Measurements from ENCODE around the gene TMEM187.

The TMEM187 gene

GRCh38 chrX:153935326-153935851, 37.2 kb upstream of the TMEM187 start:
- peak overlapping the region; percentile 73 for H3K27ac ChIP-seq (ENCODE audit: low read length)
- TF ChIP-seq EZH2 (IDR thresholded peaks at IDR 0.05; ENCODE audit: borderline replicate concordance, low read depth, low read length, severe bottlenecking) (no peak), CTCF (IDR thresholded peaks at IDR 0.05; ENCODE audit: borderline replicate concordance, extremely low read depth, low read length, poor library complexity, severe bottlenecking) (no peak)
- peak overlapping the region; percentile 58 for H3K9ac ChIP-seq (ENCODE audit: low read depth, low read length)
- H3K79me2 ChIP-seq (ENCODE audit: insufficient read depth, low read length) = peaks cover 34% of the 10 kb centered on the region
- H3K4me1 ChIP-seq (ENCODE audit: insufficient read depth, low read length) = peaks cover 47% of the 10 kb centered on the region
- no peaks in the 10 kb centered on the region for H3K9me3 ChIP-seq (ENCODE audit: insufficient read depth, low read length, severe bottlenecking)
- DNase-seq (no peak), ATAC-seq (ENCODE audit: insufficient read depth, low read depth) (peak; percentile 15; the same call in 2 of the 3 replicates)
- peak overlapping the region; percentile 2; the same call in 1 of the 2 replicates for H2AFZ ChIP-seq (ENCODE audit: low read depth, low read length)
- peak overlapping the region; percentile 11 to 68; a peak in 3 of 4 replicates for H3K4me3 ChIP-seq (ENCODE audit: low read depth in 1 of 2, low read length in 2 of 2)
- no peaks in the 10 kb centered on the region for H4K20me1 ChIP-seq (ENCODE audit: insufficient read depth, low read length)
- H3K4me2 ChIP-seq (ENCODE audit: insufficient read depth, low read length) = peak overlapping the region; percentile 63
- peaks cover 29% of the 10 kb centered on the region for H3K36me3 ChIP-seq (ENCODE audit: insufficient read depth, low read length)
- no peaks in the 10 kb centered on the region for H3K27me3 ChIP-seq (ENCODE audit: insufficient read depth, low read length, poor library complexity)

GRCh38 chrX:153937056-153937455, 35.5 kb upstream of the TMEM187 start:
- Histone ChIP-seq H2AFZ (ENCODE audit: low read depth, low read length) (no peak overlapping the region), H3K9ac (ENCODE audit: low read depth, low read length) (no peak overlapping the region), H3K4me3 (ENCODE audit: low read depth in 1 of 2, low read length in 2 of 2) (no peak overlapping the region), H3K79me2 (ENCODE audit: insufficient read depth, low read length) (peaks cover 28% of the 10 kb centered on the region), H3K4me2 (ENCODE audit: insufficient read depth, low read length) (no peak overlapping the region), H3K27me3 (ENCODE audit: insufficient read depth, low read length, poor library complexity) (no peaks in the 10 kb centered on the region), H3K9me3 (ENCODE audit: insufficient read depth, low read length, severe bottlenecking) (no peaks in the 10 kb centered on the region), H4K20me1 (ENCODE audit: insufficient read depth, low read length) (no peaks in the 10 kb centered on the region), H3K36me3 (ENCODE audit: insufficient read depth, low read length) (peaks cover 12% of the 10 kb centered on the region), H3K4me1 (ENCODE audit: insufficient read depth, low read length) (peaks cover 30% of the 10 kb centered on the region), H3K27ac (ENCODE audit: low read length) (no peak overlapping the region)
- DNase-seq (no peak), ATAC-seq (ENCODE audit: insufficient read depth, low read depth) (no peak)
- TF ChIP-seq EZH2 (IDR thresholded peaks at IDR 0.05; ENCODE audit: borderline replicate concordance, low read depth, low read length, severe bottlenecking) (no peak), CTCF (IDR thresholded peaks at IDR 0.05; ENCODE audit: borderline replicate concordance, extremely low read depth, low read length, poor library complexity, severe bottlenecking) (no peak)

- Histone ChIP-seq H4K20me1 (ENCODE audit: insufficient read depth, low read length) (no peaks in the 10 kb centered on the region), H3K4me1 (ENCODE audit: insufficient read depth, low read length) (peaks cover 19% of the 10 kb centered on the region), H2AFZ (ENCODE audit: low read depth, low read length) (no peak overlapping the region), H3K79me2 (ENCODE audit: insufficient read depth, low read length) (peaks cover 18% of the 10 kb centered on the region), H3K27me3 (ENCODE audit: insufficient read depth, low read length, poor library complexity) (no peaks in the 10 kb centered on the region), H3K4me2 (ENCODE audit: insufficient read depth, low read length) (no peak overlapping the region), H3K36me3 (ENCODE audit: insufficient read depth, low read length) (0 out of 2 replicates have a peak, but pooled peaks cover under 1% of the 10 kb centered on the region), H3K4me3 (ENCODE audit: low read depth in 1 of 2, low read length in 2 of 2) (no peak overlapping the region), H3K27ac (ENCODE audit: low read length) (no peak overlapping the region), H3K9ac (ENCODE audit: low read depth, low read length) (no peak overlapping the region), H3K9me3 (ENCODE audit: insufficient read depth, low read length, severe bottlenecking) (no peaks in the 10 kb centered on the region)
- DNase-seq (no peak), ATAC-seq (ENCODE audit: insufficient read depth, low read depth) (no peak)
- TF ChIP-seq CTCF (IDR thresholded peaks at IDR 0.05; ENCODE audit: borderline replicate concordance, extremely low read depth, low read length, poor library complexity, severe bottlenecking) (peak; percentile 31), EZH2 (IDR thresholded peaks at IDR 0.05; ENCODE audit: borderline replicate concordance, low read depth, low read length, severe bottlenecking) (no peak)
These were observed 34.2 kb upstream of the TMEM187 start for GRCh38 chrX:153938226-153938786.

Measured in DND-41 (cell line).